ENCODE measurements around the gene ANKRD44.
A peak's percentile ranks its signal among the peaks of the same experiment; 100 is the strongest.
"Not testable (repeated sequence)": the region's sequence is repeated elsewhere in the genome, so short reads cannot be mapped to it uniquely, and the experiment has no call there.

The ANKRD44 gene

DNA sequence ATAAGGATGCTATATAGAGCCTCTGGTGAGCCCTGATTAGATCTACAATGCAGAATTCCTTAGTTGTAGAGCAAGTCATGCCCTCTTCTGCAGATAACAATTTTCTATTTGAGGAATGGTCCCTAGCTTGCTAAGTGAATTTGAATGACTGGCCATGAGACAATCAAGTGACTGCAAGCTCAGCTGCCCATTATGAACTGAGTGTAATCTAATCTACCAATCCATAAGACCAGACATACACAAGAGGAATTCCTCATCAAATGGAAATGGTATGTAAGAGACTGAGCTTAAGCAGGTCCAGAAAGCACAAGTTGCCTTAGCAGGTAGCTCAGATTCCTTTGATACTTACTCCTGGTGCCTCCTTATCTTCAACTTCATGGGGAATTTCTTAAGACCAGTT is 4.8 kb upstream of the ANKRD44 start:
- DNase-seq: no peak

DNA sequence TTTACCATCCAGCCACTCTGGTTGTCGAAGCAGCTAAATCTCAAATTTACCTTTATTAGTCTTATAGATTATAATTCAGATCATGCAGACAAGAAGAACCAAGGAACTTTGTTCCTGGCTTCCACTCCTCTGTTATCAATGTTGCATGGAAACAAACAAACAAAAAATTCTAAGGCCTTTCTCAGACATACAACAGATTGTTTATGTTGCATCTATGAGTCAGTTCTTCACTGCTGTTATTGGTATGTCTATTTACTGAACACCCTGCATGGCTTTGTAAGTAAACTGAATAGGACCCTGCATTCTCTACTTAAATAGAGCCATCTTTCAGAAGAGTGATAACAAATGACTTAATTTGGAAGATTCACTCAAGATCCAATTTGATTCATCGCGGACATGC is 1.6 kb upstream of the ANKRD44 start:
- DNase-seq: no peak

DNA sequence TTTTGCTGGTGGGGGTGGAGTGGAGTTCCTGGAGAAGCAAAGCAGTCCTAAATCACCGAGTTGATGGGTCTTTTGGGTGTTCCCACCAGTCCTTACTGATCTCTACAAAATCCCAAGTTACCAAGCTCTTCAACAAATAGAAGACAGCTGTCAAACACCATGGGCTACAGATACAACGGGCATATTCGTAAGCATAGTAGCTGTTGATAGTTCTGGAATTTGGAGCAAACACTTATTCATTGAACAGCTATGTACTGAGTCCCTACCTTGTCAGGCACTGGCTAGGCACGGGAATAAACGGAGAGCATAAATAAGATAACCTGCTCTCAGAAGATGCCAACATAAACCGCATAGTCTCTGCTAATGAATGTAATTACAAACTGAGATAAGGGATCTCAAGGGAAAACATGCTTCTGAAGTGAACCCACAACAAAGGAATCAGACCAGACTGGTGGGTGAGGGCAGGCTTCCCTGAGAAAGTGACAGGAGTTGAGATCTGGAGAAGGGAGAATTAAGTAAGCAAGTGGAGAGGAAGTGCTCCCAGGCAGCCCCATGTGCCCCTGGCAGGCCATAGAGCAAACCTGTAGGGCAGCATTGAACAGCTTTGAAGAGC is 947 bp upstream of the ANKRD44 start:
- DNase-seq: no peak

DNA sequence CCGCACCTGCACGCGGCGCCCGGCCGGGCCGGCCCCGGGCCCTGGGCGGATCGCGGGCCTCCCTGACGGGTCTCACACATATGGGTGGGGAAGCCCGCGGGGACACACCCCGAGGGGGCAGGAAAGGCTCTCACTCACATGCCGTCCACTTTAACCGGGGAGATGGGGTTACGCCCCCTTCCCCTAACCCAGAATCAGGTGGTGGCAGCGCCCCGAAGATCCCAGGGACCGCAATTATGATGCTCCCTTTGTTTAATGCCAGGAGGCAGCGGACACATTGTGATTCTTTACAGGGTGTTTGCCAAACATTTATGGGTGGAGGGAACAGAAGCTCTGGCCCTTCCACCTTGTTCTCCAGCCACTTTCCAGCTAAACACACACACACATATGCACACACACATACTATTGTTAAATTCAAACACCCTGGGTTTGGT is 424 bp upstream of the ANKRD44 start:
- DNase-seq: no peak

DNA sequence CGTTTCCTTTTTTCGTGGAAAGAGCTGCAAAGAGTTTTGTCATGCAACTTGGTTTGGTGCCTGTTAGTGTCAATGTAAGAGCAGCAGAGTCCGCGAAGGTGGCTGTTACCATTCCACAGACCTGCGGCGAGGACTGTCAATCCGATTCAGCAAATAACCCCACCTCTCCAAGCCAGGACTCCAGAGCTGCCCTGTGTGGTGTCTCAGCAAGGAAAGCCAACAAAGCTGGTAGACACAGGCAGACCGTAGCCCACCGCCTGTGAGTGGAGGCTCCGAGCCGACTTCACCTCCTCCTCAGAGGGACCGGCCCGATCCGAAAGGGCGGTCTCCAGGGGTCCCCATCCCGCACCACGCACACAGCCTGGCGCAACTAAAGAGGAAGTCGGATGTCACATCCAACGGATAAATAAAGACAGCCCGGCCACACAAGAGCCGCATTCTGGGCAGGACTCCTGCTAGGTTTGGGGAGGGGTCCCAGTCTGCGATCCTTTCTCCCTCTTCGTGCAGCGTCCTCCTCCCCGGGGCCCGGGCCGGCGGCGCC is 819 bp downstream of the ANKRD44 start:
- peak; percentile 45 for DNase-seq

DNA sequence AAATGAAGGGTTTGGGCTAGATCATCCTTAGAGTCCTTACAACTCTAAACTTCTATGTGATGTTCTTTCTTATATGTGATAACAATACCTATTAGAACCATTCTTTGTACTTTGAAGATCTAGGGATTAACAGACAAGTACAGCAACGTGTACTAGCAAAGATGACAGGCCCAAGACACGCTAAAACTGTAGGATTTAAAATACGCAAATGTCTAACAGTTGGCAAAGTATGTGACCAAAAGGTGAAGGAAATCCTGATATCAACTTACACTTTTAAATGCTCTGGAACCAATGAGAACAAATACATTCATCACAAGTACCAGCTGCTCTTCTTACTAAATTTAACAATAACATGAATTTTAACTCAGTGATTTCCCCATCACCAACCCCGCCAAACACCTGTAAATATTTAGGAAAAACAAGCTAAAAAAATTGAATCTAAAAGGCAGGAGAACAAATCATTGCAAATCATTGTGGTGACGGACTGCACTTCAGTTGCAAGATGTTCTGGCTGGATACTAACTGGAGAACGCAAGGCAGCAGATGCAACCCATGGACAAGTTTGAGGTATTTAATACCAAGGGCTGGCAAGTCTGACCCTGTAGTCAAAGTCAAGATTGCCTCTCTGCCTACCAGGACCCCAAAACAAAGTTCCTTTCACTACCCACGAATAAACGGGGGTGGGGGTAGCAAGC is 1.4 kb downstream of the ANKRD44 start:
- no peak for DNase-seq

DNA sequence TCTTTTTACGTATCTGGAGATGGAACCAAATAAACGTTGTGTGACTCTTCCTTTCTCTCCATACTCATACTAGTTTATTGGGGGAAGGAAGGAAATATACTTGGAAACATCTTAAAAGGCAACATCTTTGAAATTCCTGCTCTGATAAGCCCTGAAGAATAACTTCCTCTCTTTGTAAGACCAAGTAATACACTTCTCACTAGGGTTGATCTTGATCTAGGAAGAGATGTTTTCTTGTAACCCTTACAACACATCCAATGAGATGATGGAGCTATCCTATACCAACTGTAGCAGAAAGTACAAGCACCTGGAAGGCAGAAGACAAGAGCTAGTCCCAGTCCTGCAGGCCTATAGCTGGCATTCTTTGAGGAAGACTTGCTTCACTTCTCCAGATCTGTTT is 2.0 kb downstream of the ANKRD44 start:
- DNase-seq: peak; percentile 32

DNA sequence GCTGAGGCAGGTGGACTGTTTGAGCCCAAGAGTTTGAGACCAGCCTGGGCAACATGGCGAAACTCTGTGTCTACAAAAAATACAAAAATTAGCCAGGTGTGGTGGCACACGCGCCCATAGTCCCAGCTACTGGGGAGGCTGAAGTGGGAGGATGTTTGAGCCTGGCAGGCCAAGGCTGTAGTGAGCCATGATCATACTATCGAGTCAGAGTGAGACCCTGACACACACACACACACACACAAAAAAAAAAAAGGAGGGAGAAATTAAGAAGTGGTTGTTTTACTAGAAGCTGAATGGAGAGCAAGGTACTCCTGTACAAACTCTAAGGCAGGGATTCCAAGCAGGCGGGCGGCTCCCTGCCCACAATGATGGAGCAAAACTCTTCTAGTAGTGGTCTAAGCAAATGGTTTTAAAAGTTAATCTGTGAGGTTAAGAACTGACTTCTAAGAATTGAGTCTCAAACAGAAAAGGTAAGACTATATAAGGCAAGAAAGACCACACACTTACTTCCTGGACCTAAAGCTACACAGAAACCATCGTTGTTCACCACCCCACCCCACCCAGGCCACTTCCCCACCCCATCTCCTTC is 2.6 kb downstream of the ANKRD44 start:
- DNase-seq: peak; percentile 64

DNA sequence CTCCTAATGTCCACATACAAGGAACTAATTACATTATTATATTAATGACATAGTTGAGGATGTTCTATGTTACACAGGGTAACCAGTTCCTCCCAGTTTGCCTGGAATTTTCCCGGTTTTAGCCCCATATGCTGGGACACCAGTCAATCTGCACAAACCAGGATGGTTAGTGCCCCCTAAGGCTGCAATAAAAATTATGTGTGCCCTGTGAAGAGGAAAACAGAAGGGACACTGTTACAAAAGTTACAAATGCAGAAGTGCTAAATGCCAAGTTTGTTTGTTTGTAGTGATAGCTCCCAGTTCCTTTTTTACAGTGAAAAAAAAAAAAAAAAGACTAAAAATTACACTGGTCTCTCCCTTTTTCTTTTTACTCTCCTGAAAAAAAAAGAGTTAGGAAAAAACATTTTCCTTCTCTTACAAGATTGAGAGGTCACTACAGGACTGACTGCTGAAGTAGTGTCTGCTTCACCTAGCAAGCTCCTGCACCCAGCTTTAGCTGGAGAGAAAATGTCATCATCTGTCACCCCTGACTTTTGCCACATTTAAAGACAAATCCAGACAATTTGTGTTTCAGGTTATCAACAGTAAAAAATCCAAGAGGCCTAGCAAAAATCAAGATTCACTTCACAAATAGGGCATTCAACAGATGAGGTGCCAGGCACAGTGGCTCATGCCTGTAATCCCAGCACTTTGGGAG is 3.2 kb downstream of the ANKRD44 start:
- no peak for DNase-seq

DNA sequence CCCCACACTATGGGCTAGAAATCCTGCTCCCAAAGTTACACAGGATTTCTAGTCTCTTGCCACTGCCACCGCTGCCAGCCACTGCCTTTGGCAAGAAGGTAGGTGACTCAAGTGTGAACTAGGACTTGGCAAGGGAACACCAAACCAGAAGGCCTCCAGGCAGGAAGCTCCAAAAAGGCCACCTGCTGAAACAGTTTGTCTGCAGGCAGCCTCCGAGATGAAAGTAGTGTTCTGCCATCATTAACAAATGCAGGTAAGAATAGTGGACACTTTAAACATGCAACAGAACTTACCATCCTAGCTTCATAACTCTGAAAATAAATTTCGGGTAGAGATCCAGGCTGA is 3.9 kb downstream of the ANKRD44 start:
- peak; percentile 49 for DNase-seq

DNA sequence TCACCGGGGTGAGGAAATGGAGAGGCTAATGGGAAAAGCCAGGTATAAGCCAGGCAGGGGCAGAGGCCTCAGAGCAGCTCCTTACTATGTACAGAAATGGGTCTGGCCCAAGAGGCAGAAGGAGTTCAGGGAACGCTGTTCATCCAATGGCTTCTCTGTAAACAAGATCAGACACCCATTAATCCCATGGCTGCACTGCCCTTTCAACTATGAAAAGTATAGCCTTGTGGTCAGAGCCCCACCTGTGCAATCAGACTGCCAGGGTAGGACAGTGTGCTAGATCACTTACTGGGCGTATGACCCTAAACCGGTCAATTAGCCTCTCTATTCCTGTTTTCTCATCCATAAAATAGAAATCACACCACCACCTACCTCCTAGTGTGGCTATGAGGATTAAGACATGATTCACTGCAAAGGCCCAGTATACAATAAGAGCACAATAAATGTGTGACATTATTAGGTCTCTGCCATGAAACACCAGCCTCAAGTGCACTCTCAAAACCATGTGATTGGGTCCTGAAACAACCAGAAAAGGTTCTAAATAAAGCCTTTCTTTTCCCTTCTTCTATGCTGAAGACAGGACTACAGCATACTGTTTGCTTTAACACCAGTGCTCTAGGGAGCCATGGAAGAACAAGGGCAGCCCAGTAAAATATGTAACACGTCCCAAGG is 4.4 kb downstream of the ANKRD44 start:
- no peak for DNase-seq

DNA sequence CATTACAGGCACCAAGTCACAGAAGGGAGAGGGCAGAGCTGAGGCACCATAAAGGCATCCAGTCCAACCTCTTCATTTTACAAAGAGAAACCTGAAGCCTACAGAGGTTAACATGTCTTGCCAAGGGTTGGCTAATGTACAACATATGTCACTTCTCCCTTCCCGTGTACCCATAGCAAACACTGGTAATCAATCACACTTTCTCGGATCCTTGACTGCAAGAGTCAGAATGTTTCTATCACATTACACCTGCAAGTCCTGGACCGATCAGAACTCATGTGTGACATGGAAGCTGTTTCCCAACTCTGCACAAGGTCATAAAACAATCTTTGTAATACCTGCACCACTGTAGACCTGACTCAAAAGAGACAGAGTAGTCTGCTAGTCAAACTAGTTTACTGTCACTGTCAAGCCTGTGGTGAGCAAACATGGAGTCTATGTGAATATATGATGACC is 6.0 kb downstream of the ANKRD44 start:
- DNase-seq: peak; percentile 33

DNA sequence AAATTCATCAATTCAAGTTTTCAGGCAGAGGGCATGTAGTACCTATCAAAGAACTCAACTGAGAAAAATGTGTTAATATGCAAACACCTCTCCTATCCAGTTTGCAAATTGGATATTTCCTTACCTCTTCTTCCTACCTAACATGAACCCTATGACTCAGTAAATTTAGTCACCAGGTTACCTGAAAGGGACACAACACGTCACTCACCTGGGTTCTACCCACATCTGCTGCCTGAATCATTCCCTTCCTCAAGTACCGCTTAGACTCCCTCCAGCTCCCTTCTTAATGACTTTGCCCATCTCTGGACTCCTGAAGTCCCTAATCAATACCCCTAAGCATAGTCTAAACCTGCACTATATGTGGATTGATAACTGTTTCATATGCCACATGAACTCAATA is 10.4 kb downstream of the ANKRD44 start:
- no peak for DNase-seq

DNA sequence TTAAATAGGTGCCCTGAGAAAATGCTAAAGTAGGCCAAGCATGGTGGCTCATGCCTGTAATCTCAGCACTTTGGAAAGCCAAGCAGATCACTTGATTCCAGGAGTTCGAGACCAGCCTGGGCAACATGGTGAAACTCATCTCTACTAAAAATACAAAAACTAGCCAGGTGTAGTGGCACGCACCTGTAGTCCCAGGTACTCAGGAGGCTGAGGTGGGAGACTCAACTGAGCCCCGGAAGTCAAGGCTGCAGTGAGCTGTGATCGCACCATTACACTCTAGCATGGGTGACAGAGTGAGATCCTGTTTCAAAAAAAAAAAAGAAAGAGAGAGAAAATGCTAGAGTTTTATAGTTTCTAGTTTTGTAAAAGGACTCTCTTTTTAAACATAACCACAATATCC is 12.0 kb downstream of the ANKRD44 start:
- DNase-seq: peak; percentile 37

DNA sequence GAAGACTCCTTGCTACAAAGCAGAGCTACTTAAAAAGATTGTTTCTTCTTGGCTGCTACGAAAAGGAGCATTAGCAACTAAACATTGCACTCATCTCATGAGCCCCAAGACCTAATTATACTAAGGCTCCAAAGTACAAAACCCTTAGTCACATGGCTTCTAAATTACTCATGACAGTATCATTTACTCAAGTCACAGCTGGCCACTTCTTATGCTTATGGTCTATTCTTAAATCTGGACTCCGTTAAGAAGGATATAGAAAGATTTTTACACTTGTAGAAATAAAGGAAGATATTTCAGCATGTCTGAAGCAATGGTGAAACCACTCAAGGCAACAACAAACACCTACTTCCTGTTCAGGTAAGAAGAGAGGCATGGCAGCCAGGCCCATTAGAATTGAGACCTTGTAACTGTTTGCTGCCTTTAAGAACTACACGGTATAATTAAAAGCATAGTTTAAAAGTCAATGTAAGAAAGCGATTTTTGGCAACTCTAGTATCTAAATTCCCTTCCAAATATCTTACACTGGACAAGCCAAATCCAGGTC is 12.7 kb downstream of the ANKRD44 start:
- peak; percentile 31 for DNase-seq

DNA sequence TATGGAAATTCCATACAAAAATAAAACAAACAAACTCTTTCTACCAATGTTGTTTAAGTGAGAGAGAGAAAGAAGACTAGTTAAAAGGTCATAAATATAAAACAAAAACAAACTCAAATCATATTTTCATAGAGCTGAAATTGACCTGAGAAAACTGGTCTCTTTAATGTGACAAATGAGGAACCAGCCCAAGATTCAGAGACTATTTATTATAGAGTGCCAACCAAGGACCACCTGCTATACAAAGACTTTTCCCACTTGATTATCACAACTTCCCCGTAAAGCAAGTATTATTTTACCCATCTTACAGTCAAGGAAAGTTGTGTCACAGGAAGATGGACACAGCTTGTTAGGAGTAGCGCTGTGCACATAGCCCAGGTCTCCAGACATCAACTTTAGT is 13.3 kb downstream of the ANKRD44 start:
- no peak for DNase-seq

DNA sequence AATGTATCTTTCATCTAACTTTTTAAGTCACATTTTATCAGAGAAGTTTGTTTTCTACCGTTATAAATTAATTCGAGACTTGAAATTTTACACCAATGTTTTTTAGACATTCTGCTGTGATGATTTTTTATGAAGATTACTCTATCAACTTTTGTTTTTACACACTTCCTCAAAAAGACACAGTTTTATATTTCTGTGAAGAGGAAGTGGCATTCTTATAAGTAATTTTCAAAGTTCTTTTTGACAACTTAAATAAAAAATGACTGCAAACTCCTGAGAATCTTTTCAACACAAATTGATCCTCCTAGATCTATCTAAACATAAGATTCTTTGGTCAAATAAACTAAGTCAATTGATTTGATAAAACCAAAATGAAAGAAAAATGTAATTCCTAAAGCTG is 13.7 kb downstream of the ANKRD44 start:
- DNase-seq: no peak

DNA sequence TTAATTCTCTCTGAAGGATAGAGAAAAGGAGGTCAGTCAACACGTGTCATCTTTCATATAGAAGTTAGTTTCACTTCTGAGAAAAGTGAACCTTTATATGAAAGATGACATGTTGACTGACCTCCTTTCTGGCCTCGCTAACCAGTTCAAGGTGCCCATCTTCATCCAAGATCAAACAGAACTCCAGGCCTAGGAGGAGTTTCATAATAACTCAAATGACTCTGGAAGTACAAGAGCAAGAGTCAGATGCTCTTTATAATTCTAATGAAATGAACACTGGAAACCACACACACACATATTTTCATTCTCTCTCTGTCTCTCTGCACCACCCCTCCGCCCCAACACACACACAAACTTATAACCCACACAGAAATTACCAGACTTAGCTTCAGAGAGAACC is 16.3 kb downstream of the ANKRD44 start:
- DNase-seq: peak; percentile 60

DNA sequence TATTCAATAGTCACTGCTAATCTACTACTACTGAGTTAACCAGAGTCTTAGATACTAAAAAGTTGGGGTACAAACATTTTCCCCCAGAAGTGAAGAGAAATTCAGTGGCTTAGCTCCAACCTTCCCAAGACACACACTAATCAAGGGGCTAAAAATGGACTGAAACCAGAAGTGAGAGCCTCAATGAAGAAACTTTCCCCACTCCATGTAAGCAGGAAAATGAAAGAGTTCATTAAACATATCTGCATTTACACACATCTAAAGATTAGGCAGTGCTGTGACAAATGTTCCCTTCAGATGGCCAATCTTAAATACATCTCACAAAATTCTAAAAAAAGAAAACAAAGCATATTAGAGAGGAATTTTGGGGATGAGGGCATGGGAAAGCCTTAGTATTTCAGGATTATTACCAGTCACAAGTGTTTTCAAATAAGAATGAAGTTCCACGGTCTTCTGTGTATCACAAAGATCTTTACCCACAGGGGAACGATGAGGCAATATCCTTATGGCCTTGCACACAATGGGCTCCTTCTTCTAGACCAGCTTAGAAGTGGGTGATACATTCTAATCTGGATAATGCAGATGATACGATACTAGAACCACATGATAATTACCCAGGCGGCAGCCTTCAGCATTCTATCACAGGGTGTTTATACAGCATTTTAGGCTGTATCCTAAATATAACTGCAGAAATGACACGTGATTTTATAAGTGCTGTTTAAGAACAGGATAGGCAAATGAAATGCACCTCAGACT is 17.1 kb downstream of the ANKRD44 start:
- DNase-seq: peak; percentile 58

DNA sequence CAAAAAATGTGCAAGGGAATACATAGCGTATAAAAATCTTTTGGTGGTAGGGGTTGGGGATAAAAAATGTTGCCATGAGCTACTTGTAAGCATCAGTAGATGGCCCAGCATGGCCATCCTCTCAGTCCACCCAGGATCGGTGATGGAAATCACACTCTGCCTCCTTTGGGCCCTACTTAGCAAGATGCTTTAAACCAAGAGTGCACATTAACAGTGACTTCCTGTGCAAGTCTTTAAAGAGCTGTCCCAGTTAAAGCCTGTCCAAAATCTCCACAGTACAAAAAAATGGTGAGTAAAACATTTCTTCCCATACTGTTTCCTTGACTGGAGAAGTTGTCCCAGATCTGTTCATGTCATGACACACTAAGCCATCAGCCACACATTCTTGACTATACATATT is 18.0 kb downstream of the ANKRD44 start:
- peak; percentile 47 for DNase-seq

DNA sequence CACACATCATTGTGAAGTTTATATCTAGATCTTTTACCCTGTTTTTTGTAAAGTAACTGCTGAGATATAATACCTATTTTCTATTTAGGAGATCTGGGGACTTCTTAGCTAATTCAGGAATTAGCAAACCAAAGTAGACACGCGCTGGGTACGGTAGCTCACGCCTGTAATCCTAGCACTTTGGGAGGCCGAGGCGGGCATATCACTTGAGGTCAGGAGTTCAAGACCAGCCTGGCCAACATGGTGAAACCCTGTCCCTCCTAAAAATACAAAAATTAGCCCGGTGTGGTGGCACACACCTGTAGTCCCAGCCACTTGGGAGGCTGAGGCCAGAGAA is 23.0 kb downstream of the ANKRD44 start:
- DNase-seq: not testable (repeated sequence)
